HepG2 (cell line): Measurements from ENCODE around the gene ZNF561. TPM values are rescaled to one million over a fixed set of nuclear protein-coding genes. Genes with fewer than 3 reads are reported as not detected.

ENCODE experiments used
- ARNTL ChIP-seq: sonication (generic); formaldehyde crosslinking; IDR thresholded peaks from 2 replicates; pipeline ENCODE4 v1.4.0; 2020; ENCODE audit warnings: mild to moderate bottlenecking, missing genetic modification reagents
- ASH2L ChIP-seq: fragments of 300-600, 200-600 bp; sonication (generic); IDR thresholded peaks from 2 replicates; pipeline ENCODE4 v1.7.0; 2017; ENCODE audit warnings: low read depth, mild to moderate bottlenecking, moderate library complexity, mixed read lengths, low read length; ENCODE audit not compliant: insufficient read length
- CHCHD3 ChIP-seq: sonication (generic); formaldehyde crosslinking; IDR thresholded peaks from 2 replicates; pipeline ENCODE4 v1.8.0; 2022; ENCODE audit warnings: mild to moderate bottlenecking, missing genetic modification reagents, moderate library complexity
- DNMT3B ChIP-seq: conservative IDR thresholded peaks from 2 replicates; pipeline ENCODE4 v1.6.1; 2016; ENCODE audit warnings: missing biosample characterization, control low read depth
- HMGA1 ChIP-seq: sonication (generic); formaldehyde crosslinking; conservative IDR thresholded peaks from 2 replicates; pipeline ENCODE4 v1.4.0; 2020; ENCODE audit warnings: missing genetic modification reagents
- JARID2 ChIP-seq: sonication (generic); formaldehyde crosslinking; IDR thresholded peaks from 2 replicates; pipeline ENCODE4 v1.8.1; 2023; ENCODE audit warnings: missing genetic modification reagents, inconsistent platforms; ENCODE audit not compliant: insufficient replicate concordance
- NFIC ChIP-seq: IDR thresholded peaks from 2 replicates; pipeline ENCODE4 v1.6.1; 2012; ENCODE audit warnings: mild to moderate bottlenecking, low read length, inconsistent platforms
- PITX1 ChIP-seq: sonication (generic); formaldehyde crosslinking; IDR thresholded peaks from 2 replicates; pipeline ENCODE4 v1.5.1; 2020; ENCODE audit warnings: mild to moderate bottlenecking, missing genetic modification reagents
- RFX1 ChIP-seq: fragments of 450-650 bp; IDR thresholded peaks from 2 replicates; pipeline ENCODE4 v1.6.1; 2017
- RXRB ChIP-seq: IDR thresholded peaks from 2 replicates; pipeline ENCODE4 v1.6.1; 2016; ENCODE audit warnings: borderline replicate concordance, missing genetic modification reagents, missing compliant biosample characterization
- SIN3A ChIP-seq: IDR thresholded peaks from 2 replicates; pipeline ENCODE4 v1.6.1; 2011; ENCODE audit warnings: low read depth, mild to moderate bottlenecking, control low read depth, low read length, borderline replicate concordance
- SPEN ChIP-seq: sonication (generic); formaldehyde crosslinking; IDR thresholded peaks from 2 replicates; pipeline ENCODE4 v1.5.1; 2020; ENCODE audit warnings: low read depth, mild to moderate bottlenecking, missing genetic modification reagents
- TBP ChIP-seq: sonication (generic); formaldehyde crosslinking; IDR thresholded peaks from 2 replicates; pipeline ENCODE4 v1.5.0; 2020; ENCODE audit warnings: missing genetic modification reagents
- ZNF207 ChIP-seq: fragments of 450-650 bp; IDR thresholded peaks from 2 replicates; pipeline ENCODE4 v1.6.1; 2016; ENCODE audit warnings: antibody characterized with exemption, borderline replicate concordance
- ZNF225 ChIP-seq: sonication (generic); formaldehyde crosslinking; IDR thresholded peaks from 2 replicates; pipeline ENCODE4 v1.4.0; 2020; ENCODE audit warnings: mild to moderate bottlenecking, missing genetic modification reagents
- ZNF512B ChIP-seq: sonication (generic); formaldehyde crosslinking; IDR thresholded peaks from 2 replicates; pipeline ENCODE4 v1.5.1; 2020; ENCODE audit warnings: missing genetic modification reagents, mild to moderate bottlenecking, borderline replicate concordance
- ZNF879 ChIP-seq: sonication (generic); formaldehyde crosslinking; IDR thresholded peaks from 2 replicates; pipeline ENCODE4 v1.8.1; 2023; ENCODE audit warnings: missing genetic modification reagents
- polyA plus RNA-seq, 8 experiments: library from polyadenylated mRNA; depleted of rRNA in 3 of 8; stranded (reverse) in 7 of 8; unstranded in 1 of 8; fragments of >200 nt; fragmentation: Illumina TruSeq in 4 of 8; extraction: Trizol in 4 of 8; gene quantifications; 2 replicates each; pipeline versions ENCODE4 v1.2.1 to v1.2.3, GENCODE V29; 2011 to 2016; ENCODE audit warnings: low read depth in 4 of 8, missing spikeins in 1 of 8, mixed read lengths in 1 of 8; ENCODE audit not compliant: insufficient read depth in 1 of 8
- total RNA-seq, 5 experiments: library from RNA; depleted of rRNA; stranded (reverse); fragments of >200 nt; fragmentation: Illumina TruSeq; extraction: Trizol; gene quantifications; 2 replicates each; pipeline ENCODE4 v1.2.3, GENCODE V29; 2016; ENCODE audit warnings: low read depth in 1 of 5
- TF ChIP-seq, protein P1 (sequence below): sonication (generic); formaldehyde crosslinking; IDR thresholded peaks from 2 replicates; pipeline ENCODE4 v1.4.0; 2020; ENCODE audit warnings: missing genetic modification reagents
- TF ChIP-seq, protein P2 (sequence below): sonication (generic); formaldehyde crosslinking; IDR thresholded peaks from 2 replicates; pipeline ENCODE4 v1.5.1; 2020; ENCODE audit warnings: mild to moderate bottlenecking, missing genetic modification reagents, moderate library complexity
- TF ChIP-seq, protein P3 (sequence below): sonication (generic); formaldehyde crosslinking; IDR thresholded peaks from 2 replicates; pipeline ENCODE4 v1.4.0; 2020; ENCODE audit warnings: low read depth, mild to moderate bottlenecking, missing genetic modification reagents

The ZNF561 gene
- total and polyA plus RNA-seq, 2 of the 13 experiments (the other 11 are each of a cell fraction or from before 2014, with no cell fraction given): 19.8 to 35.1 TPM

DNA sequence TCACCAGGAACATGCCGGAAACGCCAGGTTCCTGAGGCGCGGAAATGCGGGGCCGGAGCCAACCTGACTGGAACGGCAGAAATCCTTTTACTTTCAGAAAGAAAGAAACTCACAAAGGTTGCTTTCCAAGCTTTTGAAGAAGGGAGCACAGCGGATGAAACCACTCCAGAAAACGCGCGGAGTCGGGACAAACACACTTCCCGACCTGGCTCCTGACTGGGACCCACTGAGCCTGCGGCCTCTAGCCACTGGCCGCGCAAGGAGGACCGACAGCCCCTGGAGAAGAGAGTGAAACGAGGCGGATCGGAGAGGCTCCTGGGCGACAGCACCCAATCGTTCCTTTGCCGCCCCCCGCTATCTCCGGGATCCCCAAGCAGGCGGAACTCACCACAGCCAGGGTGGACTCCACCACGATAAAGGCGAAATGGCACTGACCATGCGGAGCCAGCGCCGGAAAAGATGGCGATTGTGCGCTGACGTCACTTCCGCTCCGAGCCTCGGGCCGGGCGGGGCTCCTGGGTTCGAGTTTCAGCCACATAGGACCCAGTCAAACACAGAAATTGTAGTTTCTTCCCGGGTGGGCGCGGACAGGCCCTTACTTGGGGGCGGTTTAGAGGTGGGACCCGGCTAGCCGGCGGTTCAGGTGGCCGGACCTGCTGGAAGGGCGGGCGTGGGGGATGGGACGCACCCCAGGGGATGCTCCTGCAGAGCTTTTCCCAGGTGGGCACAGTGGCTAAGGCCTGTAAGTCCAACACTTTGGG, 36.8 kb downstream of the ZNF561 start, which contains the start of gene ZNF121 (continued):
- TF ChIP-seq, protein P1, sequence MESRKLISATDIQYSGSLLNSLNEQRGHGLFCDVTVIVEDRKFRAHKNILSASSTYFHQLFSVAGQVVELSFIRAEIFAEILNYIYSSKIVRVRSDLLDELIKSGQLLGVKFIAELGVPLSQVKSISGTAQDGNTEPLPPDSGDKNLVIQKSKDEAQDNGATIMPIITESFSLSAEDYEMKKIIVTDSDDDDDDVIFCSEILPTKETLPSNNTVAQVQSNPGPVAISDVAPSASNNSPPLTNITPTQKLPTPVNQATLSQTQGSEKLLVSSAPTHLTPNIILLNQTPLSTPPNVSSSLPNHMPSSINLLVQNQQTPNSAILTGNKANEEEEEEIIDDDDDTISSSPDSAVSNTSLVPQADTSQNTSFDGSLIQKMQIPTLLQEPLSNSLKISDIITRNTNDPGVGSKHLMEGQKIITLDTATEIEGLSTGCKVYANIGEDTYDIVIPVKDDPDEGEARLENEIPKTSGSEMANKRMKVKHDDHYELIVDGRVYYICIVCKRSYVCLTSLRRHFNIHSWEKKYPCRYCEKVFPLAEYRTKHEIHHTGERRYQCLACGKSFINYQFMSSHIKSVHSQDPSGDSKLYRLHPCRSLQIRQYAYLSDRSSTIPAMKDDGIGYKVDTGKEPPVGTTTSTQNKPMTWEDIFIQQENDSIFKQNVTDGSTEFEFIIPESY (CRISPR knock-in tag): no peak
- no peak for TF ChIP-seq RFX1
- TF ChIP-seq ZNF512B (CRISPR knock-in tag): no peak
- peak; percentile 93 for TF ChIP-seq ASH2L
- 0 out of 2 replicates have a peak, but pooled peaks have one; percentile 26 for TF ChIP-seq RXRB (CRISPR knock-in tag)
- no peak for TF ChIP-seq HMGA1 (CRISPR knock-in tag)
- no peak for TF ChIP-seq ZNF207
- TF ChIP-seq JARID2 (CRISPR knock-in tag): no peak
- TF ChIP-seq ARNTL (CRISPR knock-in tag): no peak
- TF ChIP-seq, protein P2, sequence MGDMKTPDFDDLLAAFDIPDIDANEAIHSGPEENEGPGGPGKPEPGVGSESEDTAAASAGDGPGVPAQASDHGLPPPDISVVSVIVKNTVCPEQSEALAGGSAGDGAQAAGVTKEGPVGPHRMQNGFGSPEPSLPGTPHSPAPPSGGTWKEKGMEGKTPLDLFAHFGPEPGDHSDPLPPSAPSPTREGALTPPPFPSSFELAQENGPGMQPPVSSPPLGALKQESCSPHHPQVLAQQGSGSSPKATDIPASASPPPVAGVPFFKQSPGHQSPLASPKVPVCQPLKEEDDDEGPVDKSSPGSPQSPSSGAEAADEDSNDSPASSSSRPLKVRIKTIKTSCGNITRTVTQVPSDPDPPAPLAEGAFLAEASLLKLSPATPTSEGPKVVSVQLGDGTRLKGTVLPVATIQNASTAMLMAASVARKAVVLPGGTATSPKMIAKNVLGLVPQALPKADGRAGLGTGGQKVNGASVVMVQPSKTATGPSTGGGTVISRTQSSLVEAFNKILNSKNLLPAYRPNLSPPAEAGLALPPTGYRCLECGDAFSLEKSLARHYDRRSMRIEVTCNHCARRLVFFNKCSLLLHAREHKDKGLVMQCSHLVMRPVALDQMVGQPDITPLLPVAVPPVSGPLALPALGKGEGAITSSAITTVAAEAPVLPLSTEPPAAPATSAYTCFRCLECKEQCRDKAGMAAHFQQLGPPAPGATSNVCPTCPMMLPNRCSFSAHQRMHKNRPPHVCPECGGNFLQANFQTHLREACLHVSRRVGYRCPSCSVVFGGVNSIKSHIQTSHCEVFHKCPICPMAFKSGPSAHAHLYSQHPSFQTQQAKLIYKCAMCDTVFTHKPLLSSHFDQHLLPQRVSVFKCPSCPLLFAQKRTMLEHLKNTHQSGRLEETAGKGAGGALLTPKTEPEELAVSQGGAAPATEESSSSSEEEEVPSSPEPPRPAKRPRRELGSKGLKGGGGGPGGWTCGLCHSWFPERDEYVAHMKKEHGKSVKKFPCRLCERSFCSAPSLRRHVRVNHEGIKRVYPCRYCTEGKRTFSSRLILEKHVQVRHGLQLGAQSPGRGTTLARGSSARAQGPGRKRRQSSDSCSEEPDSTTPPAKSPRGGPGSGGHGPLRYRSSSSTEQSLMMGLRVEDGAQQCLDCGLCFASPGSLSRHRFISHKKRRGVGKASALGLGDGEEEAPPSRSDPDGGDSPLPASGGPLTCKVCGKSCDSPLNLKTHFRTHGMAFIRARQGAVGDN: peak; percentile 92
- peak; percentile 93 for TF ChIP-seq SIN3A
- peak; percentile 72; the same call in 1 of the 2 replicates for TF ChIP-seq SPEN (CRISPR knock-in tag)
- TF ChIP-seq, protein P3, sequence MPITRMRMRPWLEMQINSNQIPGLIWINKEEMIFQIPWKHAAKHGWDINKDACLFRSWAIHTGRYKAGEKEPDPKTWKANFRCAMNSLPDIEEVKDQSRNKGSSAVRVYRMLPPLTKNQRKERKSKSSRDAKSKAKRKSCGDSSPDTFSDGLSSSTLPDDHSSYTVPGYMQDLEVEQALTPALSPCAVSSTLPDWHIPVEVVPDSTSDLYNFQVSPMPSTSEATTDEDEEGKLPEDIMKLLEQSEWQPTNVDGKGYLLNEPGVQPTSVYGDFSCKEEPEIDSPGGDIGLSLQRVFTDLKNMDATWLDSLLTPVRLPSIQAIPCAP (CRISPR knock-in tag): no peak
- no peak for TF ChIP-seq ZNF879 (CRISPR knock-in tag)
- TF ChIP-seq NFIC: no peak
- peak; percentile 88; the same call in 1 of the 2 replicates for TF ChIP-seq ZNF225 (CRISPR knock-in tag)
- TF ChIP-seq CHCHD3 (CRISPR knock-in tag): no peak
- TF ChIP-seq DNMT3B: no peak
- TF ChIP-seq PITX1: peak; percentile 71
- no peak for TF ChIP-seq TBP (CRISPR knock-in tag)
